HG03139 (cell line): ENCODE measurements around the gene GDF3.
"Not testable (repeated sequence)": the region's sequence is repeated elsewhere in the genome, so short reads cannot be mapped to it uniquely, and the experiment has no call there.

Experiments used
- ATAC-seq: cut with Tn5 transposase; IDR thresholded peaks from one replicate; pipeline ENCODE4 v1.9.1; 2021; ENCODE audit not compliant: unreplicated experiment

The GDF3 gene

GRCh38 chr12:7668171-7668570, 27.4 kb downstream of the GDF3 start:
- ATAC-seq, result no peak

DNA sequence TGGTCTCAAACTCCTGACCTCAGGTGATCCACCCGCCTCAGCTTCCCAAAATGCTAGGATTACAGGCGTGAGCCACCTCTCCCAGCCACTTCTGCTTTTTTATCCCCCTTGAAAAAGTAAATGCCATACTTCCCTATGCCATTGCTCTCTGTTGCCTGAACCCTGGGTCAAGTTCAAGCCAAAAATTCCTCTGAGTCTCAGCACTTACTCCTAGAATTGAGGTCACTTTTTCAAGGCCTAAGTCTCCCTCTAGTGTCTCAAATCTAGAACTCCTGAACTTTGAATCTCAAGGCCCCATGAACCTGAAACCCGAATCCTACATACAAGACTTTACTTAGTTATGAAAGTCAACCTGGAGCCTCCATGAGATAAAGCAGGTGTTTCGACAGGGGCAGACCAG, 28.4 kb downstream of the GDF3 start:
- ATAC-seq, result no peak

- ATAC-seq, result no peak
Observed at GRCh38 chr12:7666595-7666994, 29.0 kb downstream of the GDF3 start.

DNA sequence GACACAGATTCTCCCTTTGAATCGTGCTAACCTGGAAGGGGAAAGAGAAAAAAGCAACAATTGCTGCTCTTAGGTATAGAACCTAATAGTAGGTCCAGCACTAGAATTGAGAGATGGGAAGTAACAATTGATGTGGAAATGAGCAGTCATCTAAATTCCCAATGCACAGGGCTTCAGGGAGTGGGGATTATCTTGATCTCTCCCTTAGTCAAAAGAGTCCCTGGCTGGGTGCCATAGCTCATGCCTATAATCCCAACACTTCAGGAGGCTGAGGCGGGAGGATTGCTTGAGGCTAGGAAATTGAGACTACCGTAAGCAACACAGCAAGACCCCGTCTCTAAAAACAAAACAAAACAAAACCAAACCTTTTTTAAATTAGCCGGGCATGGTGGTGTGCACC, 33.8 kb downstream of the GDF3 start:
- ATAC-seq, result no peak

GRCh38 chr12:7656121-7656520, 39.5 kb downstream of the GDF3 start:
- ATAC-seq, result no peak

GRCh38 chr12:7650091-7650490, 45.5 kb downstream of the GDF3 start:
- ATAC-seq, result no peak

DNA sequence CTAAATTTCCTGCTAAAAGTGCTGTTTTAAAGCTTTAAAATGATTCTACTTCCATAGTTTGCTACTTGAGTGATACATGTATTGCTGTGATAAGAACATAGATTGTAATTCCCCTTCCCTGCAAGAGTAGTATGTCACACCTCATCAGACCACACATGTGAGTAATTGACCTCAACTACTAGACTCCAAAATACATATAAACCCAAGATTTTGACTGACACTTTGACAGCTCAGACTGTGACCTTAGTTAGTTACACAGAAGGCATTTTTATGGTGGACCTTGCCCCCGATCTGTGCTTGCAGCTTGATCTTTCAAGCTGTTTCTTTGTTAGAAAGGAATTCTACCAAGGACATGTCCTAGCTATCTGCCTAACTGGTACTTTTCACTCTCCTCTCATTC, 48.5 kb downstream of the GDF3 start:
- ATAC-seq, result no peak

GRCh38 chr12:7646178-7646475, 49.4 kb downstream of the GDF3 start:
- no peak for ATAC-seq

- ATAC-seq, result no peak
Observed at GRCh38 chr12:7645395-7646177, 50.0 kb downstream of the GDF3 start.

- ATAC-seq, result no peak
Observed at GRCh38 chr12:7642876-7643309, 52.7 kb downstream of the GDF3 start.

GRCh38 chr12:7642287-7642686, 53.3 kb downstream of the GDF3 start:
- no peak for ATAC-seq

DNA sequence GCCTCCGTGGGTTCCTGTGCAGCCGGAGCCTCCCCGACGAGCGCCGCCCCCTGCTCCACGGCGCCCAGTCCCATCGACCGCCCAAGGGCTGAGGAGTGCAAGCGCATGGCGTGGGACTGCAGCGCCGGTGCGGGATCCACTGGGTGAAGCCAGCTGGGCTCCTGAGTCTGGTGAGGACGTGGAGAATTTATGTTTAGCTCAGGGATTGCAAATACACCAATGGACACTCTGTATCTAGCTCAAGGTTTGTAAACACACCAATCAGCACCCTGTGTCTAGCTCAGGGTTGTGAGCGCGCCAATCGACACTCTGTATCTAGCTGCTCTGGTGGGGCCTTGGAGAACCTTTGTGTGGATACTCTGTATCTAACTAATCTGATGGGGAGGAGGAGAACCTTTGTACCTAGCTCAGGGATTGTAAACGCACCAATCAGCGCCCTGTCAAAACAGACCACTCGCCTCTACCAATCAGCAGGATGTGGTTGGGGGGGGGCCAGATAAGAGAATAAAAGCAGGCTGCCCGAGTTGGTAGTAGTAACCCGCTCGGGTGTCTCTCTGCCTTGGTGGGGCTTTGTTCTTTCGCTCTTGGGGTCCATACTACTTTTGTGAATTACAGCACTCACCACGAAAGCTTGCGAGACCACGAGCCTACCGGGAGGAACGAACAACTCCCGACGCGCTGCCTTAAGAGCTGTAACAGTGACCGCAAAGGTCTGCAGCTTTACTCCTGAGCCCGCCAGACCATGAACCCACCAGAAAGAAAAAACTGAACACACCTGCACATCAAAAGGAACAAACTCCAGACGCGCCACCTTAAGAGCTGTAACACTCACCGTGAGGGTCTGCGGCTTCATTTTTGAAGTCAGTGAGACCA, 55.2 kb downstream of the GDF3 start:
- not testable (repeated sequence) for ATAC-seq
